Esophagus muscularis mucosa (tissue), 4 donors: ENCODE results near the gene NEU1. TPM values are rescaled to one million over a fixed set of nuclear protein-coding genes. Genes with fewer than 3 reads are reported as not detected.
"Not testable (repeated sequence)": the region's sequence is repeated elsewhere in the genome, so short reads cannot be mapped to it uniquely, and the experiment has no call there.

Source experiments
- DNase-seq: peaks from one replicate; pipeline ENCODE4 v3.0.0-alpha.2; 2017; ENCODE audit errors: extremely low spot score
- H3K27ac ChIP-seq, 4 donors: fragments of 200-600 bp; sonication (generic); replicated peaks in 1 of 4; 1 replicate in 3 of 4; 2 replicates in 1 of 4; pipeline ENCODE4 v1.5.1; 2016 to 2019; ENCODE audit warnings: mild to moderate bottlenecking in 1 of 4
- H3K27me3 ChIP-seq, 4 donors: fragments of 200-600 bp; sonication (generic); one replicate each; pipeline versions ENCODE4 v1.5.1 to v1.6.0; 2016 to 2019
- H3K36me3 ChIP-seq, 4 donors: fragments of 200-600 bp; sonication (generic); one replicate each; pipeline ENCODE4 v1.5.1; 2016 to 2019
- H3K4me1 ChIP-seq, 4 donors: fragments of 200-600 bp; sonication (generic); one replicate each; pipeline ENCODE4 v1.5.1; 2016 to 2019
- H3K4me3 ChIP-seq, 4 donors: fragments of 200-600 bp; sonication (generic); 1 replicate in 2 of 4; 2 replicates in 2 of 4; pipeline ENCODE4 v1.5.1; 2016 to 2019; ENCODE audit warnings: mild to moderate bottlenecking in 4 of 4, moderate library complexity in 1 of 4
- H3K9me3 ChIP-seq, 4 donors: fragments of 200-600 bp; sonication (generic); 1 replicate in 3 of 4; 2 replicates in 1 of 4; pipeline ENCODE4 v1.5.1; 2016 to 2019
- EP300 ChIP-seq: sonication (generic); formaldehyde crosslinking; IDR thresholded peaks from one replicate; pipeline ENCODE4 v1.6.1; 2017; ENCODE audit warnings: antibody characterized with exemption
- POLR2A ChIP-seq: fragments of 450-650 bp; IDR thresholded peaks from one replicate; pipeline ENCODE4 v1.6.1; 2017; ENCODE audit warnings: antibody characterized with exemption, moderate library complexity, mild to moderate bottlenecking, low read depth
- POLR2AphosphoS5 ChIP-seq, 2 donors: sonication (generic); formaldehyde crosslinking; IDR thresholded peaks; one replicate each; pipeline ENCODE4 v1.6.1; 2017; ENCODE audit warnings: antibody characterized with exemption in 2 of 2
- WGBS: methylation state at CpG from one replicate; pipeline ENCODE4 v1.1.5; 2018; 5-methylcytosine and 5-hydroxymethylcytosine counted together
- intact Hi-C: fragments of 100-400 bp; cut with DNase I; formaldehyde crosslinking; loops from one replicate; pipeline ENCODE4 v1.15.1; 2023
- total RNA-seq, 4 donors: library from RNA; depleted of rRNA; stranded (reverse); fragments of >200 nt; gene quantifications; one replicate each; pipeline versions ENCODE4 v1.1.0 to v1.2.1, GENCODE V29; 2016
- TF ChIP-seq, protein P1 (sequence below), 3 experiments: fragments of 200-600 bp in 2 of 3; fragments of 450-650 bp in 1 of 3; sonication (generic) in 2 of 3; IDR thresholded peaks; one replicate each; pipeline ENCODE4 v1.5.1; 2017 to 2019; ENCODE audit warnings: antibody characterized with exemption in 3 of 3, mild to moderate bottlenecking in 2 of 3, moderate library complexity in 1 of 3

Gene NEU1
- total RNA-seq, 4 donors from 2014 or later: 24.9 to 39.6 (median 34.9) TPM

DNA sequence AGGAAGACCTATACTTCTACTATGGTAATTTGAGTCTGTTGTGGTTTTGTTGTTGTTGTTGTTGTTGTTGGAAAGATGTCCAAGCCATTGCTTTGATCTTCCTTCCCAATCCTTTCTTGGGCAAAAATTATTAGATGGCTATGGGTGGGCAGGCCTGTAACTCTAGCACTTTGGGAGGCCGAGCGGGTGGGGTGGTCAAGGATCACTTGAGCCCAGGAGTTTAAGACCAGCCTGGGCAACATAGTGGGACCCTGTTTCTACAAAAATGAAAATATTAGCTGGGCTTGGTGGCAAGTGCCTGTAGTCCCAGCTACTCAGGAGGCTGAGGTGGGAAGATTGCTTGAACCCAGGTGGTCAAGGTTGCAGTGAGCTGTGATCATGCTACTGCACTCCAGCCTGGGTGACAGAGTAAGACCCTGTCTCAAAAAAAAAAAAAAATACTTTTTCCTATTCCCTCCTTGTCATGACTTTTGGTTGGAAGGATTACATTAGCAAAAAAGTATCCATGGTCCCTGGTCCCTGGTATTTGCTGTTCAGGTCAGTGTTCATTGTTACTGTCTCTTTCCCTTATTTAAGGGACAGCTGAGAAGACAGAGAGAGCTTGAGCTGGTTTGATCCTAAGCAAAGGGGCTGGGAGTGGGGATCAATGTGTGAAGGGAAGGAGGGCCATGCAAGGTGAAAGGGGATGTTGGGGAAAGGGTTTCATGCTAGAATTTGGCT, 11.7 kb downstream of the NEU1 start:
- Histone ChIP-seq H3K4me3 (no peak overlapping the region), H3K27ac (no peak overlapping the region), H3K4me1 (no peaks in the 10 kb centered on the region), H3K9me3 (no peaks in the 10 kb centered on the region), H3K36me3 (no peaks in the 10 kb centered on the region), H3K27me3 (no peaks in the 10 kb centered on the region)
- DNase-seq: no peak
- WGBS: 97% methylated on average over 2 of the region's 2 CpGs
- intact Hi-C loops: no loop called here
- no peak for TF ChIP-seq POLR2AphosphoS5 (IDR thresholded peaks at IDR 0.05)
- no peak for TF ChIP-seq POLR2A
- TF ChIP-seq, protein P1, sequence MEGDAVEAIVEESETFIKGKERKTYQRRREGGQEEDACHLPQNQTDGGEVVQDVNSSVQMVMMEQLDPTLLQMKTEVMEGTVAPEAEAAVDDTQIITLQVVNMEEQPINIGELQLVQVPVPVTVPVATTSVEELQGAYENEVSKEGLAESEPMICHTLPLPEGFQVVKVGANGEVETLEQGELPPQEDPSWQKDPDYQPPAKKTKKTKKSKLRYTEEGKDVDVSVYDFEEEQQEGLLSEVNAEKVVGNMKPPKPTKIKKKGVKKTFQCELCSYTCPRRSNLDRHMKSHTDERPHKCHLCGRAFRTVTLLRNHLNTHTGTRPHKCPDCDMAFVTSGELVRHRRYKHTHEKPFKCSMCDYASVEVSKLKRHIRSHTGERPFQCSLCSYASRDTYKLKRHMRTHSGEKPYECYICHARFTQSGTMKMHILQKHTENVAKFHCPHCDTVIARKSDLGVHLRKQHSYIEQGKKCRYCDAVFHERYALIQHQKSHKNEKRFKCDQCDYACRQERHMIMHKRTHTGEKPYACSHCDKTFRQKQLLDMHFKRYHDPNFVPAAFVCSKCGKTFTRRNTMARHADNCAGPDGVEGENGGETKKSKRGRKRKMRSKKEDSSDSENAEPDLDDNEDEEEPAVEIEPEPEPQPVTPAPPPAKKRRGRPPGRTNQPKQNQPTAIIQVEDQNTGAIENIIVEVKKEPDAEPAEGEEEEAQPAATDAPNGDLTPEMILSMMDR (IDR thresholded peaks at IDR 0.05): no peak
- TF ChIP-seq EP300: no peak

DNA sequence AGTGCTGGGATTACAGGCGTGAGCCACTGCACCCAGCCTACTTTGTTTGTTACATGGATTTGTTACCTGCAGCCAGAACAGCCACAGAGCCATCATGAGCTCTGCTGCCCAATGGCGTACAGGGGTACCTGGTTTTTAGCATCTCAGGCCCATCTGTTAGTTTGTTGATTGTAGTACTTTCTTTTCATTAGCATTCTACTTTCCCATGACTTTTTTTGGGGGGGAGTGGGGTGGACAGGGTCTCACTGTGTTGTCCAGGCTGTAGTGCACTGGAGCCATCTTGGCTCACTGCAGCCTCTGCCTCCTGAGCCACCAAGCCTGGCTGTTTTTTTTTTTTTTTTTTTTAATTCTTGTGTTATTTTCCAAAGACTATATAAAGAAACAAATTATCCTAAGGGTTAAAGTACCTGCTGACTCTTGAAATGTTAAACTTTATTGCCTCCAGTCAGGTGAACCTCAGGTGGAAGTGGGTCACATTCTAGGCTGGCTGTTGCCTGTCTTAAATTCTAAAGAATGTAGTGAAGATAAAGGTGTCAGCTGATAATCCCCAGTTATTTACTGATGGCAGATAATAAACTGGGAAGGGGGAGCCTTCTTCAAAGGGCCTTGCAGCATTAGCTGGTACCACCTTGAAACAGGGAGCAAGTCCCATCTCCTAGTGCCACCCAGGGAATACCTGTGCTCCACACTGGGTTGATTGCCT, 15.2 kb downstream of the NEU1 start:
- 90% methylated on average over 2 of the region's 2 CpGs for WGBS
- intact Hi-C loops: no loop called here
- no peaks in the 10 kb centered on the region for H3K4me1 ChIP-seq
- H3K27ac ChIP-seq: no peak overlapping the region
- no peak overlapping the region for H3K4me3 ChIP-seq
- H3K27me3 ChIP-seq: no peaks in the 10 kb centered on the region
- no peaks in the 10 kb centered on the region for H3K9me3 ChIP-seq
- no peak for DNase-seq
- peaks cover 0 to 6% (median 0%) of the 10 kb centered on the region in 4 donors for H3K36me3 ChIP-seq
- TF ChIP-seq POLR2AphosphoS5 (IDR thresholded peaks at IDR 0.05): no peak
- TF ChIP-seq EP300: no peak

DNA sequence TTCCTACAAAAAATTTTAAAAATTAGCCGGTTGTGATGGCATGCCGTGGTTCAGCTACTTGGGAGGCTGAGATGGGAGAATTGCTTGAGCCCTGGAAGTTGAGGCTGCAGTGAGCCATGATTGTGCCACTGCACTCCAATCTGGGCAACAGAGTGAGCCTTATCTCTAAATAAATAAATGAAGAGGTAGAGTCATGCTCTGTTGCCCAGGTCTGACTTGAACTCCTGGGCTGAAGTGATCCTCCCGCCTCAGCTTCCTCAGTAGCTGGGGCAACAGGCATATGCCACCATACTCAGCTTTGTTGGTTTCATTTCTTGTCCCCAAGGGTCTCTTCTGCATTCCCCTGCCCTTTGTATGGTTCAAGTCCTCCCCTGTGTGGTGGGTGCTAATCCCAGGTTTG, 18.1 kb downstream of the NEU1 start:
- no peaks in the 10 kb centered on the region for H3K9me3 ChIP-seq
- H3K4me3 ChIP-seq: no peak overlapping the region
- no peaks in the 10 kb centered on the region for H3K27me3 ChIP-seq
- no peak for DNase-seq
- no peaks in the 10 kb centered on the region for H3K4me1 ChIP-seq
- H3K36me3 ChIP-seq: peaks cover 12 to 34% (median 16%) of the 10 kb centered on the region in 4 donors
- no peak for TF ChIP-seq EP300
- TF ChIP-seq POLR2A: no peak
- TF ChIP-seq, protein P1 (IDR thresholded peaks at IDR 0.05): no peak
- TF ChIP-seq POLR2AphosphoS5 (IDR thresholded peaks at IDR 0.05): no peak
- no peak overlapping the region for H3K27ac ChIP-seq
- WGBS: 87% methylated on average over 3 of the region's 3 CpGs
- intact Hi-C loops: no loop called here

DNA sequence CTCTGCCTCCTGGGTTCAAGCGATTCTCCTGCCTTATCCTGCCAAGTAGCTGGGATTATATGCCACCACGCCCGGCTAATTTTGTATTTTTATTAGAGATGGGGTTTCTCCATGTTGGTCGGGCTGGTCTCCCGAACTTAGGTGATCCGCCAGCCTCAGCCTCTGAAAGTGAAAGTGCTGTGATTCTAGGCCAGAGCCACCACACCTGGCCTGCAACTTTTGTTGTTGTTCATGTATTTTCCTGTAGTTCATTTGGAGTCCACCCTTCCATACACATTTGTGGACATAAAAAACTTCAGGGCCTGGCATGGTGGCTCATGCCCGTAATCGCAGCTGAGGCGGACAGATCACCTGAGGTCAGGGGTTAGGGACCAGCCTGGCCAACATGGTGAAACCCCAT, 20.6 kb downstream of the NEU1 start:
- Histone ChIP-seq H3K4me3 (no peak overlapping the region), H3K27ac (no peak overlapping the region), H3K36me3 (peaks cover 36 to 58% (median 40%) of the 10 kb centered on the region in 4 donors), H3K9me3 (no peaks in the 10 kb centered on the region), H3K27me3 (no peaks in the 10 kb centered on the region), H3K4me1 (peaks cover 17 to 21% (median 21%) of the 10 kb centered on the region in 4 donors)
- TF ChIP-seq EP300: no peak
- DNase-seq: no peak
- WGBS: 93% methylated on average over 9 of the region's 9 CpGs
- intact Hi-C loops: no loop called here

- Histone ChIP-seq H3K36me3 (peaks cover 36 to 61% (median 45%) of the 10 kb centered on the region in 4 donors), H3K4me1 (peaks cover 33 to 40% (median 39%) of the 10 kb centered on the region in 4 donors)
- DNase-seq, H3K27ac ChIP-seq, intact Hi-C loops, H3K4me3 ChIP-seq, H3K9me3 ChIP-seq, H3K27me3 ChIP-seq: not testable (repeated sequence)
- WGBS: 80% methylated on average over 8 of the region's 8 CpGs
These were observed 22.9 kb downstream of the NEU1 start for GRCh38 chr6:31839779-31840126.

DNA sequence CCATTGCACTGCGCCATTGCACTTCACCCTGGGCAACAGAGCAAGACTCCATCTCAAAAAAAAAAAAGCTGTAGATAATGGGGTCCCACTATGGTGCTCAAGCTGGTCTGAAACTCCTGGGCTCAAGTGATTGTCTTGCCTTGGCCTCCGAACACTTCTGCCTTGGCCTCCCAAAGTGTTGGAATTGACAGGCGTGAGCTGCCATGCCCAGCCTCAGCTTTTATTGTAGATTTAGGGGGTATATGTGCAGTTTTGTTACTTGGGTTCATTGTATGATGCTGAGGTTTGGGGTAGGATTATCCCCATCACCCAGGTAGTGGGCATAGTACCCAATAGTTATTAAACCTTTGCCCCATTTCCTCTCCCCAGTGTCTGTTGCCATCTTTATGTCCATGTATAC, 23.7 kb downstream of the NEU1 start:
- TF ChIP-seq EP300 (no peak), POLR2A (no peak), POLR2AphosphoS5 (IDR thresholded peaks at IDR 0.05) (no peak)
- TF ChIP-seq, protein P1 (IDR thresholded peaks at IDR 0.05): no peak
- intact Hi-C loops: no loop called here
- Histone ChIP-seq H3K4me1 (peaks cover 37 to 43% (median 43%) of the 10 kb centered on the region in 4 donors), H3K36me3 (peaks cover 36 to 61% (median 45%) of the 10 kb centered on the region in 4 donors), H3K27me3 (no peaks in the 10 kb centered on the region), H3K9me3 (no peaks in the 10 kb centered on the region), H3K27ac (no peak overlapping the region), H3K4me3 (no peak overlapping the region)
- WGBS: 94% methylated on average over 3 of the region's 3 CpGs
- no peak for DNase-seq

DNA sequence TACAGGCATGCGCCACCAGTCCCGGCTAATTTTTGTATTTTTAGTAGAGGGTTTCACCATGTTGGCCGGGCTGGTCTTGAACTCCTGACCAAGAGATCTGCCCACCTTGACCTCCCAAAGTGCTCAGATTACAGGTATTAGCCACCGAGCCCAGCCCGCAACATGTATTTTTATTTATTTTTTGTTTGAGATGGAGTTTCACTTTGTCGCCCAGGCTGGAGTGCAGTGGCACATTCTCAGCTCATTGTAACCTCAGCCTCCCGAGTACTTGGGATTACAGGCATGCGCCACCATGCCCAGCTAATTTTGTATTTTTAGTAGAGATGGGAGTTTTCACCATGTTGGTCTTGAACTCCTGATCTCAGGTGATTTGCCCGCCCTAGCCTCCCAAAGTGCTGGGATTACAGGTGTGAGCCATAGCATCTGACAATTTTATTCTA, 24.5 kb downstream of the NEU1 start:
- H3K9me3 ChIP-seq, intact Hi-C loops, H3K4me3 ChIP-seq, DNase-seq, H3K27me3 ChIP-seq: not testable (repeated sequence)
- WGBS: 92% methylated on average over 9 of the region's 9 CpGs
- Histone ChIP-seq H3K36me3 (peaks cover 36 to 61% (median 45%) of the 10 kb centered on the region in 4 donors), H3K27ac (peak overlapping the region in 1 of 4 donors; percentile 94), H3K4me1 (peaks cover 45 to 51% (median 50%) of the 10 kb centered on the region in 4 donors)
